ENCODE measurements around the gene MMP24.

DNA sequence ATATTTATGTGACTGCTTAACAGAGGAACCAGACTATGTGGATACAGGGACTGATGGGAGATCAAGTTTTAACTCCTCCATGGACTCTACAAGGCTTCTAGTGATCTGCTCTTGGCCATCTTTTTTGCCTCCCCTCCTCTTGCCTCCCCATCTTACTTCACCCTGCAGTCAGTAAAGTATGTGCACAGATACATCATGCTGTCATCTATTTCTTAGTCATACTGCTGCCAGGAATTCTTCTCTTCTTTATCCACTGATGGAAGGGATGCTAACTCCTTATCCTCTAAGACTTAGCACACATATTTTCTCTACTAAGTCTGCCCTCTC, 93.3 kb downstream of the MMP24 start:
- TF ChIP-seq, protein P1, sequence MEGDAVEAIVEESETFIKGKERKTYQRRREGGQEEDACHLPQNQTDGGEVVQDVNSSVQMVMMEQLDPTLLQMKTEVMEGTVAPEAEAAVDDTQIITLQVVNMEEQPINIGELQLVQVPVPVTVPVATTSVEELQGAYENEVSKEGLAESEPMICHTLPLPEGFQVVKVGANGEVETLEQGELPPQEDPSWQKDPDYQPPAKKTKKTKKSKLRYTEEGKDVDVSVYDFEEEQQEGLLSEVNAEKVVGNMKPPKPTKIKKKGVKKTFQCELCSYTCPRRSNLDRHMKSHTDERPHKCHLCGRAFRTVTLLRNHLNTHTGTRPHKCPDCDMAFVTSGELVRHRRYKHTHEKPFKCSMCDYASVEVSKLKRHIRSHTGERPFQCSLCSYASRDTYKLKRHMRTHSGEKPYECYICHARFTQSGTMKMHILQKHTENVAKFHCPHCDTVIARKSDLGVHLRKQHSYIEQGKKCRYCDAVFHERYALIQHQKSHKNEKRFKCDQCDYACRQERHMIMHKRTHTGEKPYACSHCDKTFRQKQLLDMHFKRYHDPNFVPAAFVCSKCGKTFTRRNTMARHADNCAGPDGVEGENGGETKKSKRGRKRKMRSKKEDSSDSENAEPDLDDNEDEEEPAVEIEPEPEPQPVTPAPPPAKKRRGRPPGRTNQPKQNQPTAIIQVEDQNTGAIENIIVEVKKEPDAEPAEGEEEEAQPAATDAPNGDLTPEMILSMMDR (IDR thresholded peaks at IDR 0.05; ENCODE audit: insufficient read depth, low read depth, low read length) = no peak
- TF ChIP-seq EZH2 (IDR thresholded peaks at IDR 0.05; ENCODE audit: insufficient read depth, low read length) = no peak
